Caco-2 (cell line): Measurements from ENCODE around the gene EIF1AX. TPM values are rescaled to one million over a fixed set of nuclear protein-coding genes. Genes with fewer than 3 reads are reported as not detected.

Experiments used
- BruUV-seq: library from RNA; stranded (reverse); fragments of 400-500 nt; replicated peaks from 2 replicates; lab custom pipeline; 2021; lab: Mats Ljungman, UMichigan
- CTCF ChIA-PET: fragments of 300-600 bp; sonication (Branson Sonifier 250); formaldehyde crosslinking; loops from one replicate; lab custom pipeline; 2022; ENCODE audit warnings: antibody characterized with exemption; lab: Charles Lee
- POLR2A ChIA-PET: fragments of 300-600 bp; sonication (Branson Sonifier 250); formaldehyde crosslinking; loops from one replicate; lab custom pipeline; 2022; ENCODE audit warnings: antibody characterized with exemption; lab: Charles Lee
- DNase-seq, 2 experiments: peaks; one replicate each; pipeline versions ENCODE4 v3.0.0 to v3.0.0-alpha.2; 2020 to 2022
- H3K27me3 ChIP-seq: replicated peaks from 2 replicates; pipeline ENCODE4 v1.6.0; 2011; ENCODE audit warnings: low read length; ENCODE audit not compliant: control insufficient read depth, insufficient read depth
- H3K36me3 ChIP-seq: 2 replicates; pipeline ENCODE4 v1.5.1; 2011; ENCODE audit warnings: low read length; ENCODE audit not compliant: control insufficient read depth, insufficient read depth
- H3K4me1 ChIP-seq: fragments of 250-450 bp; sonication (Bioruptor Pico); 2 replicates; pipeline ENCODE4 v1.5.1; 2020; ENCODE audit warnings: mild to moderate bottlenecking
- H3K4me3 ChIP-seq: 2 replicates; pipeline ENCODE4 v1.5.1; 2011; ENCODE audit warnings: low read depth, mild to moderate bottlenecking, control low read depth, low read length
- H3K9me3 ChIP-seq: fragments of 250-450 bp; sonication (Bioruptor Pico); 2 replicates; pipeline ENCODE4 v1.5.1; 2020; ENCODE audit warnings: mild to moderate bottlenecking, moderate library complexity
- H3K27ac Mint-ChIP-seq: one replicate; pipeline ENCODE4 v1.8.0; 2022; ENCODE audit warnings: mixed read lengths; ENCODE audit not compliant: unreplicated experiment
- H3K27me3 Mint-ChIP-seq: one replicate; pipeline ENCODE4 v1.8.0; 2022; ENCODE audit warnings: mixed read lengths; ENCODE audit not compliant: insufficient read depth, unreplicated experiment
- H3K36me3 Mint-ChIP-seq: one replicate; pipeline ENCODE4 v1.8.0; 2022; ENCODE audit warnings: mild to moderate bottlenecking, mixed read lengths; ENCODE audit not compliant: insufficient read depth, unreplicated experiment
- H3K4me1 Mint-ChIP-seq: one replicate; pipeline ENCODE4 v1.8.0; 2022; ENCODE audit warnings: low read depth, mixed read lengths; ENCODE audit not compliant: unreplicated experiment
- H3K4me3 Mint-ChIP-seq: one replicate; pipeline ENCODE4 v1.8.0; 2022; ENCODE audit warnings: mild to moderate bottlenecking, moderate library complexity, mixed read lengths; ENCODE audit not compliant: unreplicated experiment
- H3K9me3 Mint-ChIP-seq: one replicate; pipeline ENCODE4 v1.8.0; 2022; ENCODE audit warnings: mixed read lengths; ENCODE audit not compliant: unreplicated experiment
- CTCF ChIP-seq, 2 experiments: fragments of 200-600 bp in 1 of 2; IDR thresholded peaks; 1 replicate in 1 of 2; 2 replicates in 1 of 2; pipeline versions ENCODE4 v1.5.1 to v1.8.0; 2011 to 2022; ENCODE audit warnings: antibody characterized with exemption in 1 of 2, control low read depth in 1 of 2, inconsistent platforms in 1 of 2, low read depth in 1 of 2, low read length in 1 of 2, mild to moderate bottlenecking in 1 of 2, moderate library complexity in 1 of 2; ENCODE audit not compliant: insufficient read depth in 1 of 2, severe bottlenecking in 1 of 2, unreplicated experiment in 1 of 2
- intact Hi-C: fragments of 100-400 bp; cut with micrococcal nuclease; formaldehyde crosslinking; loops from one replicate; pipeline ENCODE4 v1.10.0; 2022; ENCODE audit not compliant: unreplicated experiment
- total RNA-seq: library from RNA; stranded (reverse); gene quantifications from 2 replicates; pipeline ENCODE4 v1.2.3, GENCODE V29; 2022

EIF1AX gene
- total RNA-seq, 1 experiment from 2014 or later, result 144 TPM

- Histone ChIP-seq H3K4me3 (no peak overlapping the region), H3K4me1 (0 out of 2 replicates have a peak, but pooled peaks cover 9% of the 10 kb centered on the region), H3K36me3 (no peaks in the 10 kb centered on the region), H3K27me3 (no peaks in the 10 kb centered on the region), H3K9me3 (no peaks in the 10 kb centered on the region)
- no peak for TF ChIP-seq CTCF (IDR thresholded peaks at IDR 0.05; ENCODE audit: insufficient read depth in 1 of 2, low read depth in 1 of 2, low read length in 1 of 2, severe bottlenecking in 1 of 2, unreplicated experiment in 1 of 2)
- Mint-ChIP-seq H3K27ac (peak overlapping the region; percentile 19), H3K4me1 (no peaks in the 10 kb centered on the region), H3K36me3 (peaks cover 28% of the 10 kb centered on the region), H3K27me3 (no peaks in the 10 kb centered on the region), H3K4me3 (peak overlapping the region; percentile 47), H3K9me3 (no peaks in the 10 kb centered on the region)
- DNase-seq, result no peak
- no TSS peak for BruUV-seq
- CTCF ChIA-PET, result no interaction called here
- intact Hi-C loops, result no loop called here
- POLR2A ChIA-PET, result no interaction called here
Measured at GRCh38 chrX:20143111-20143510, 1.5 kb upstream of the EIF1AX start.

- BruUV-seq, result TSS peak; percentile 43
Measured at GRCh38 chrX:20140420-20140819, 1.2 kb downstream of the EIF1AX start.

GRCh38 chrX:20139966-20140365 lies 1.7 kb downstream of the EIF1AX start:
- no peak for TF ChIP-seq CTCF (IDR thresholded peaks at IDR 0.05; ENCODE audit: insufficient read depth in 1 of 2, low read depth in 1 of 2, low read length in 1 of 2, severe bottlenecking in 1 of 2, unreplicated experiment in 1 of 2)
- BruUV-seq, result no TSS peak
- Histone ChIP-seq H3K4me3 (peak overlapping the region; percentile 60), H3K9me3 (no peaks in the 10 kb centered on the region), H3K36me3 (no peaks in the 10 kb centered on the region; the same call in 1 of the 2 replicates), H3K27me3 (no peaks in the 10 kb centered on the region), H3K4me1 (peaks cover 21% of the 10 kb centered on the region)
- ChIA-PET POLR2A (no interaction called here), CTCF (no interaction called here)
- Mint-ChIP-seq H3K27me3 (no peaks in the 10 kb centered on the region), H3K4me1 (peaks cover 11% of the 10 kb centered on the region), H3K9me3 (no peaks in the 10 kb centered on the region), H3K4me3 (peak overlapping the region; percentile 77), H3K36me3 (peaks cover 52% of the 10 kb centered on the region), H3K27ac (no peak overlapping the region)
- intact Hi-C loops, result no loop called here
- DNase-seq, result no peak

More at GRCh38 chrX:20140420-20140819, 1.2 kb downstream of the EIF1AX start:
- CTCF ChIA-PET, result no interaction called here
- no peak for DNase-seq
- POLR2A ChIA-PET, result no interaction called here
- Mint-ChIP-seq H3K36me3 (peaks cover 47% of the 10 kb centered on the region), H3K9me3 (no peaks in the 10 kb centered on the region), H3K27ac (no peak overlapping the region), H3K4me1 (peaks cover 11% of the 10 kb centered on the region), H3K4me3 (peak overlapping the region; percentile 77), H3K27me3 (no peaks in the 10 kb centered on the region)
- intact Hi-C loops, result no loop called here
- H3K36me3 ChIP-seq, result no peaks in the 10 kb centered on the region
- peak overlapping the region; percentile 60 for H3K4me3 ChIP-seq
- H3K4me1 ChIP-seq, result peaks cover 21% of the 10 kb centered on the region
- TF ChIP-seq CTCF (IDR thresholded peaks at IDR 0.05; ENCODE audit: insufficient read depth in 1 of 2, low read depth in 1 of 2, low read length in 1 of 2, severe bottlenecking in 1 of 2, unreplicated experiment in 1 of 2), result no peak
- no peaks in the 10 kb centered on the region for H3K9me3 ChIP-seq
- H3K27me3 ChIP-seq, result no peaks in the 10 kb centered on the region
